ENCODE data around the gene DNASE2. TPM values are rescaled to one million over a fixed set of nuclear protein-coding genes. Genes with fewer than 3 reads are reported as not detected.

The DNASE2 gene
- total RNA-seq, 4 donors from 2014 or later, result 24.6 to 34.4 (median 34.4) TPM

DNA sequence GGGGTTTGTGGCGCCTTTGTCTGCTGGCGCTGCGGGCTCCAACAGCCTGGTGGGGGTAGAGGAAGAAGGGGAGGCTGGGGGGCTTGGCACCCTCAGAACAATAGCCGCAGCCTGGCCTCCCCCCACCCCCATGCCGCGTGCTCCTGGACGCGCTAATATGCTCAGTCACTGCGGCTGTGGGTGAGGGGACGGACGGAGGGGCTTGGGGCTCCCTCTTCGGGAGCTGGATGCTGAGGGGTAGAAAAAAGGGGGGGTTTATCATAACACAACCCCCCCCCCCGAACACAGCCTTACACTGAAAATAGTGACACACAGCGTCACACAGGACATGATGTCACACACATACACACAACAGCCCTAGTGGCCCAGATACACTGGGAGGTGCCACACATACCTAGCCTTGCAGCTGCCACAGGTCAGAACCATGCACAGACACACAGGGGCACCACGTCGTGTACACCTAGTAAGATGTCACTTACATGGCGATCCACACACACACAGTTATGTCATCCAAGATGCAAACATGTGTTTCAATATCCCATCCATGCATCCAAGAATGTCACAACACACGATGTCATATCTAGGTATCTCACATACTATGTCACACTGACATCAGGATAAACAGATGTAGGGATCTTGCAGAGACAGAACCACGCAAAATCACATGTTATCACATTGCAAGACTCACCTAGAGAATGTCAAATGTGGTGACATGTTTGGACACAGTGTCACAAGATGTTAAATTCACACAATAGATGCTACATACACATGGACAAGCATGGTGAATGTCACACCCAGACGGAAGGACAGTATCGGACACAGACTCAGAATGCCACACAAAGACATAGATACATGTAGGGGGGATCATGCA is 42.1 kb downstream of the DNASE2 start:
- in situ Hi-C loops (cut with MboI; ENCODE audit: low pct_ligation_motif_present in 1 of 4, low pct_unique_long_range_greater_than_20kb in 1 of 4, low sequenced_read_pairs in 3 of 4), result no loop called here

DNA sequence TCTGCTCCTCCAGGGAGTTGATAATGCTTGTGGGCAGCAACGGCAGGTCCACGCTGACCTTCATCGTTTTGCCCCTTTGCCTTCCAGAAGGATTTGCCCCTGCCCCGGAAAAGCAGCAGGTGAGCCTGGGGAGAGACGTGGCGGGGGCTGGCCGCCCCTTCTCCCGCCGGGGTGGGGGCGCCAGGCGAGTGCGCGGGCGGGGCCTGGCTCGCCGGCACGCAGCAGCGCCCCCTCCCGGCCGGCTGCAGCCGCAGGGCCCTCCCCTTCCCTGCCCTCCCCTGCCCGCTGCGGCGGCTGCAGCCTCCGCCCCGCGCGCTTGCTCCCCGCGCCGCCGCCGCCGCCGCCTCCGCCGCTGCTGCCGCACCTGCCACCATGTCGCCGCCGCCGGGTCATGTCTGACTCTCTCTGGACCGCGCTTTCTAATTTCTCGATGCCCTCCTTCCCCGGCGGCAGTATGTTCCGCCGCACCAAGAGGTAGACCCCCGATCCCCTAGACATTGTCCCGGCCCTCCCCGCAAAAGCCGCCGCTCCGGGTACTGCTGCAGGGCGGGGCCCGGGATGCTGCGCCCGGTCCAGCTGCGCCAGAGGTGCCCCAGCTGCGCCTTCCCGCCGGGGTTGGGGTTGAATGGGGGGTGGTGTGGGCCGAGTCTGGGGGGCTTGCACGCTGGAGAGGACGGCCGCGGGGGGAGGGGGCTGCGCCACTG is 42.9 kb downstream of the DNASE2 start, which contains the start of gene MAST1:
Gene MAST1 (plus strand): TSS at position 334 of the 704 bp plus-strand sequence. CDS start 58 bp downstream, at position 392.
- peak within 1 kb of the TSS in 2 of 4 donors; percentile 28 to 46 for H3K4me3 ChIP-seq
- in situ Hi-C loops (cut with MboI; ENCODE audit: low pct_ligation_motif_present in 1 of 4, low pct_unique_long_range_greater_than_20kb in 1 of 4, low sequenced_read_pairs in 3 of 4) (no loop called here), intact Hi-C loops (cut with DNase I; ENCODE audit: low total_unique reads) (no loop called here)
- WGBS, 2 donors (ENCODE audit: low coverage in 1 of 2), result 0% methylated on average over 22 of the region's 69 CpGs; no CpG with 5 or more reads in 1 of the 2 donors
- H3K9me3 ChIP-seq, result no peaks in the 10 kb centered on the region
- peaks cover 16 to 35% (median 31%) of the 10 kb centered on the region in 4 donors for H3K4me1 ChIP-seq
- no peak within 1 kb of the TSS for H3K27ac ChIP-seq
- no peaks in the 10 kb centered on the region for H3K36me3 ChIP-seq
- H3K27me3 ChIP-seq, result peaks cover 99% of the 10 kb centered on the region
- TF ChIP-seq POLR2A (IDR thresholded peaks at IDR 0.05), result no peak
- TF ChIP-seq, protein P1, sequence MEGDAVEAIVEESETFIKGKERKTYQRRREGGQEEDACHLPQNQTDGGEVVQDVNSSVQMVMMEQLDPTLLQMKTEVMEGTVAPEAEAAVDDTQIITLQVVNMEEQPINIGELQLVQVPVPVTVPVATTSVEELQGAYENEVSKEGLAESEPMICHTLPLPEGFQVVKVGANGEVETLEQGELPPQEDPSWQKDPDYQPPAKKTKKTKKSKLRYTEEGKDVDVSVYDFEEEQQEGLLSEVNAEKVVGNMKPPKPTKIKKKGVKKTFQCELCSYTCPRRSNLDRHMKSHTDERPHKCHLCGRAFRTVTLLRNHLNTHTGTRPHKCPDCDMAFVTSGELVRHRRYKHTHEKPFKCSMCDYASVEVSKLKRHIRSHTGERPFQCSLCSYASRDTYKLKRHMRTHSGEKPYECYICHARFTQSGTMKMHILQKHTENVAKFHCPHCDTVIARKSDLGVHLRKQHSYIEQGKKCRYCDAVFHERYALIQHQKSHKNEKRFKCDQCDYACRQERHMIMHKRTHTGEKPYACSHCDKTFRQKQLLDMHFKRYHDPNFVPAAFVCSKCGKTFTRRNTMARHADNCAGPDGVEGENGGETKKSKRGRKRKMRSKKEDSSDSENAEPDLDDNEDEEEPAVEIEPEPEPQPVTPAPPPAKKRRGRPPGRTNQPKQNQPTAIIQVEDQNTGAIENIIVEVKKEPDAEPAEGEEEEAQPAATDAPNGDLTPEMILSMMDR (IDR thresholded peaks at IDR 0.05), result peak in 3 of 5 experiments; percentile 36 to 48 (median 40)
- TF ChIP-seq POLR2AphosphoS5 (IDR thresholded peaks at IDR 0.05), result no peak
- no peak for TF ChIP-seq EP300 (IDR thresholded peaks at IDR 0.05; ENCODE audit: low read depth)
- peak; percentile 46 for DNase-seq

More for the DNA sequence above, 42.1 kb downstream of the DNASE2 start:
- Histone ChIP-seq H3K9me3 (no peaks in the 10 kb centered on the region), H3K27ac (no peak overlapping the region), H3K27me3 (peaks cover 99% of the 10 kb centered on the region), H3K4me3 (peak overlapping the region in 1 of 4 donors; percentile 46), H3K4me1 (peaks cover 11 to 29% (median 24%) of the 10 kb centered on the region in 4 donors), H3K36me3 (no peaks in the 10 kb centered on the region)
- intact Hi-C loops (cut with DNase I; ENCODE audit: low total_unique reads), result no loop called here
- no peak for DNase-seq
- WGBS, 2 donors (ENCODE audit: low coverage in 1 of 2), result 20% methylated on average over 20 of the region's 21 CpGs; no CpG with 5 or more reads in 1 of the 2 donors
- TF ChIP-seq, protein P1 (IDR thresholded peaks at IDR 0.05), result no peak
- TF ChIP-seq EP300 (IDR thresholded peaks at IDR 0.05; ENCODE audit: low read depth), result no peak
- no peak for TF ChIP-seq POLR2AphosphoS5 (IDR thresholded peaks at IDR 0.05)
- TF ChIP-seq POLR2A (IDR thresholded peaks at IDR 0.05), result no peak

DNA sequence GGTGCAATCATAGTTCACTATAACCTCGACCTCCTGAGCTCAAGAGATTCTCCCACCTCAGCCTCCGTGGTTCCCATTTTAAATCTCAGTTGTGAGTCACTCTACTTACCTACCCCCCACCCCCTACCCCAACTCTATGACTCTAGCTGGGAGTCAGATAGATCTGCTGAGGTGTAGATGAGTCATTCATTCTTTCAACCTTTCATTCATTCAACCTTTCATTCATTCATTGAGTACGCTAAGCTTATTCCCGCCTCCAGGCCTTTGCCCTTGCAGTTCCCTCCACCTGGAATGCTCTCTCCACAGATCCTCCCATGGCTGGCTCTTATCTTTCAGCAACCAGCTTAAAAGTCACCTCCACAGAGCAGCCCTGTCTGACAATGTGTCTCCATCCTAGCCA is 44.0 kb downstream of the DNASE2 start:
- in situ Hi-C loops (cut with MboI; ENCODE audit: low pct_ligation_motif_present in 1 of 4, low pct_unique_long_range_greater_than_20kb in 1 of 4, low sequenced_read_pairs in 3 of 4), result no loop called here
- 51 to 65% methylated on average over 3 to 4 of the region's 4 CpGs for WGBS, 2 donors (ENCODE audit: low coverage in 1 of 2)
- intact Hi-C loops (cut with DNase I; ENCODE audit: low total_unique reads), result no loop called here
- Histone ChIP-seq H3K36me3 (no peaks in the 10 kb centered on the region), H3K4me3 (no peak overlapping the region), H3K27ac (no peak overlapping the region), H3K9me3 (no peaks in the 10 kb centered on the region), H3K27me3 (peaks cover 99% of the 10 kb centered on the region), H3K4me1 (peaks cover 18 to 45% (median 40%) of the 10 kb centered on the region in 4 donors)
- TF ChIP-seq, protein P1 (IDR thresholded peaks at IDR 0.05), result no peak
- TF ChIP-seq POLR2AphosphoS5 (IDR thresholded peaks at IDR 0.05), result no peak
- TF ChIP-seq POLR2A (IDR thresholded peaks at IDR 0.05), result no peak
- TF ChIP-seq EP300 (IDR thresholded peaks at IDR 0.05; ENCODE audit: low read depth), result no peak
- no peak for DNase-seq

DNA sequence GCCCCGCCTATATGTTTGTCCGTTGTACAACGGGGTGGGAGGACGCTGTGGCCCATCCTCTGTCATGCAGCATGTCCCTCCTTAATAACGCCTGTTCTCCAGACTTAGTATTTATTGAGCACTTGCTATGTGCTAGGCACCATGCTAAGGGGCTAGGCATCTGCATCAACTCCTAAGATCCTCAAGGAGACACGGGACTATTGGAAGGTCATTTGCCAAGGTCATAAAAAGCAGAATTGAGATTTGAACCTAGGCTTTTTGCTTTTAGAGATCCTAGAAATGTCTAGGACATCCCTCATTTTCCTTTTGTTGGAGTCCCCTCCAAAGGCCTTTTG is 44.8 kb downstream of the DNASE2 start:
- intact Hi-C loops (cut with DNase I; ENCODE audit: low total_unique reads), result no loop called here
- in situ Hi-C loops (cut with MboI; ENCODE audit: low pct_ligation_motif_present in 1 of 4, low pct_unique_long_range_greater_than_20kb in 1 of 4, low sequenced_read_pairs in 3 of 4), result no loop called here
- no peak for DNase-seq
- no peak overlapping the region for H3K4me3 ChIP-seq
- no peaks in the 10 kb centered on the region for H3K36me3 ChIP-seq
- H3K27ac ChIP-seq, result no peak overlapping the region
- TF ChIP-seq POLR2A (IDR thresholded peaks at IDR 0.05) (no peak), EP300 (IDR thresholded peaks at IDR 0.05; ENCODE audit: low read depth) (no peak), POLR2AphosphoS5 (IDR thresholded peaks at IDR 0.05) (no peak)
- TF ChIP-seq, protein P1 (IDR thresholded peaks at IDR 0.05), result no peak
- H3K27me3 ChIP-seq, result peaks cover 99% of the 10 kb centered on the region
- H3K4me1 ChIP-seq, result peaks cover 18 to 44% (median 38%) of the 10 kb centered on the region in 4 donors
- H3K9me3 ChIP-seq, result no peaks in the 10 kb centered on the region
- 11% methylated on average over 6 of the region's 6 CpGs; no CpG with 5 or more reads in 1 of the 2 donors for WGBS, 2 donors (ENCODE audit: low coverage in 1 of 2)

Data from transverse colon (tissue), 4 donors.